HFF-Myc (cell line): ENCODE data around the gene PXDN.

ENCODE experiments used
- DNase-seq: peaks from one replicate; pipeline ENCODE4 v3.0.0-alpha.2; 2011; ENCODE audit warnings: low read depth; ENCODE audit errors: extremely low read depth
- H3K4me3 ChIP-seq: replicated peaks from 2 replicates; pipeline ENCODE4 v1.5.1; 2011; ENCODE audit warnings: low read depth, mild to moderate bottlenecking, control low read depth, low read length
- TF ChIP-seq, protein P1 (sequence below): IDR thresholded peaks from 2 replicates; pipeline ENCODE4 v1.5.1; 2012; ENCODE audit warnings: mild to moderate bottlenecking, low read depth, low read length, control low read depth; ENCODE audit errors: missing control alignments

The PXDN gene

DNA sequence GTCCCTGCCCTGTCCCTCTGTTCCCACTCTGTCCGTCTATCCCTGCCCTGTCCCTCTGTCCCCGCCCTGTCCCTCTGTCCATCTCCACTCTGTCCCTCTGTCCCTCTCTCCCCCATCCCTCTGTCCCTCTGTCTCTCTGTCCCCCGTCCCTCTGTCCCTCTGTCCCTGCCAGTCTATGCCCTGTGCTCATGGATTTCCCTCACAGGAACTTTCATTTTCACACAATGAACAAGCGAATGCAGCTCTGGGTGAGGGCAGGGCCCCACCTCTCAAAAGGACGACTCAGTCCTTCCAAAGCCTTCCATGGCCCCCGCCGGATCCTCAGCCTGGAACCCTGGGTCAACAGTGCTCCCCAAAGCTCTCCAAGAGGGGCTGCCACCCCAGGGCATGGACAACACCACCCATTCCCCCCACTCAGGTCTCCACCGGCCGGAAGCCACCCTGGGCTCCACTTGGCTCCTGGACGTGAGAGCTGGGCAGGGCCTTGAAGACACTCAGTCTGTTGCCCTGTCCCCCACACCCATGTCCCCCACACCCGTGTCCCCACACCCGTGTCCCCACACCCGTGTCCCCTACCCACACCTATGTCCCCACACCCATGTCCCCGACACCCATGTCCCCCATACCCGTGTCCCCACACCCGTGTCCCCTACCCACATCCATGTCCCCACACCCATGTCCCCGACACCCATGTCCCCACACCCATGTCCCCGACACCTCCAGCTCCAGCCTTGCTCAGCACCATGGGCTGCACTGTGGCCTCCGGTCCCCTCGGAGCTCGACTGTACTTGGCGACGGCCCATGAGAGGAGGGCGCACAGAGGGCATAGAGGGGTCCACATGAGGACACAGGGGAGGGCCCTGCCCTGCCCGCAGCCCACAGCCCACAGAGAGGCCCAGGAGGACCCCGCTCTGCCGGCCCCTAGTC, 156.0 kb downstream of the PXDN start:
- H3K4me3 ChIP-seq, result no peak overlapping the region
- TF ChIP-seq, protein P1, sequence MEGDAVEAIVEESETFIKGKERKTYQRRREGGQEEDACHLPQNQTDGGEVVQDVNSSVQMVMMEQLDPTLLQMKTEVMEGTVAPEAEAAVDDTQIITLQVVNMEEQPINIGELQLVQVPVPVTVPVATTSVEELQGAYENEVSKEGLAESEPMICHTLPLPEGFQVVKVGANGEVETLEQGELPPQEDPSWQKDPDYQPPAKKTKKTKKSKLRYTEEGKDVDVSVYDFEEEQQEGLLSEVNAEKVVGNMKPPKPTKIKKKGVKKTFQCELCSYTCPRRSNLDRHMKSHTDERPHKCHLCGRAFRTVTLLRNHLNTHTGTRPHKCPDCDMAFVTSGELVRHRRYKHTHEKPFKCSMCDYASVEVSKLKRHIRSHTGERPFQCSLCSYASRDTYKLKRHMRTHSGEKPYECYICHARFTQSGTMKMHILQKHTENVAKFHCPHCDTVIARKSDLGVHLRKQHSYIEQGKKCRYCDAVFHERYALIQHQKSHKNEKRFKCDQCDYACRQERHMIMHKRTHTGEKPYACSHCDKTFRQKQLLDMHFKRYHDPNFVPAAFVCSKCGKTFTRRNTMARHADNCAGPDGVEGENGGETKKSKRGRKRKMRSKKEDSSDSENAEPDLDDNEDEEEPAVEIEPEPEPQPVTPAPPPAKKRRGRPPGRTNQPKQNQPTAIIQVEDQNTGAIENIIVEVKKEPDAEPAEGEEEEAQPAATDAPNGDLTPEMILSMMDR, result no peak
- no peak for DNase-seq

DNA sequence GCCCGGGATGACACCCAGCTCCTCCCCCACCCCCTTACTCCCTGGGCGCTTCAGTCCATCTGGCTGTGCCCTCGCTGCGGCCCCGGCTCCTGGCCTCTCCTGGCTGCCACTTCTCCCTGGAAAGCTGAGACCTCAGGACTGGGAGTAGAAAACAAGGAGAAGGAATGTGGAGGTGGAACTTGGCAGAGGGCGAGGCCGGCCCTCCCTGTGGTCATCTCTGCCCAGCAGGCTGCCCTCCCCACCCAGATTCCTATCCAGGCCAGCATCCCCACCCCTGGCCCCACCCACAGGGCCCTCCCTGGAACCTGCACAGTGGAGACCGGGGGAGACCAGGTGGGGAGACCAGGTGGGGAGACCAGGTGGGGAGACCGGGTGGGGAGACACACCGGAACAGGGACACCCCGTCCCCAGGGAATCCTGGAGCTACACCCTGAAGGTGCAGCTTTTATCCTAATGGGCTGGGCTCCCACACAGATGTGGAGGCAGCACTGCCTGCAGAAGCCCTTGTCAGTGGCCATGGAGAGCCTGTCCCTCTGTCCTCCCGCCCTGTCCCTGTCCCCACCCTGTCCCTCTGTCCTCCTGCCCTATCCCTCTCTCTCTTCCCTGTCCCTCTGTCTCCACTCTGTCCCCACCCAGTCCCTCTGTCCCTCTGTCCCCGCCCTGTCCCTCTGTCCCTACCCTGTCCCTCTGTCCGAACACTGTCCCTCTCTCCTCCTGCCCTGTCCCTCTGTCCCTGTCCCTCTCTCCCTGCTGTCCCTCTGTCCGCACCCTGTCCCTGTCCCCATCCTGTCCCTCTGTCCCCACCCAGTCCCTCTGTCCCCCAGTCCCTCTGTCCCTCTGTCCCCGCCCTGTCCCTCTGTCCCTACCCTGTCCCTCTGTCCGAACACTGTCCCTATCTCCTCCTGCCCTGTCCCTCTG, 157.1 kb downstream of the PXDN start:
- H3K4me3 ChIP-seq, result no peak overlapping the region
- no peak for DNase-seq
- TF ChIP-seq, protein P1, result no peak

DNA sequence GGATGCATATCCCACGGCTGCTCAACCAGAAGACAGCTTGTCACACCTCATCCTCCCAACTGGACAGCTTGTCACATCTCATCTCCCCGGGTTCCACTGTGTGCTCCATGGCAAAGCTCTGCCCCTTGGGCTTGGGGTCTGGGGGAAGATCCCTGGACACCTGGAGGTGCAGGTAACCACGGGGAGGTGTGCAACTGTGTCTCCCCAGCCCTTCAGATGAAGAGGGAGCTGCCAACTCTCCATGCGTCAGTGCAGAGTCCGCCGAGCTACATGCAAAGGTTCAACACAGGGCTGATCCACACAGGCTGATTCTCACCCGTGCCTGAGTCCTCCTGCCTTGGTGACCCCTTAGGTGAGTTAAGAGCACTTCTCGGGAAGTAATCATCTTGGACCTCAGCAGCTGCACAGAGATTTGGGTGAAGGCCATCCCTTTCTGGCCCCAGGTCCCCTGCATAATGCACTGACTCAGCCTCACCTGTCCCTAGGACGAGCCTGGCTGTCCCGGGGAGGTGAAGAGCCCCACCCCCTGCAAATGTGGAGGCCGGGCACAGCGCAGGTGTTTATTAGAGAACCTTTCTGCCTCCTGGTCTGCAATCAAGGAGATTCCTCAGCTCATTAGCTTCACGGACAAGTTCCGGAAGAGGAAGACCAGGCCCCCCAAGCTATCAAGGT, 157.9 kb downstream of the PXDN start:
- DNase-seq, result no peak
- no peak overlapping the region for H3K4me3 ChIP-seq
- TF ChIP-seq, protein P1, result no peak

DNA sequence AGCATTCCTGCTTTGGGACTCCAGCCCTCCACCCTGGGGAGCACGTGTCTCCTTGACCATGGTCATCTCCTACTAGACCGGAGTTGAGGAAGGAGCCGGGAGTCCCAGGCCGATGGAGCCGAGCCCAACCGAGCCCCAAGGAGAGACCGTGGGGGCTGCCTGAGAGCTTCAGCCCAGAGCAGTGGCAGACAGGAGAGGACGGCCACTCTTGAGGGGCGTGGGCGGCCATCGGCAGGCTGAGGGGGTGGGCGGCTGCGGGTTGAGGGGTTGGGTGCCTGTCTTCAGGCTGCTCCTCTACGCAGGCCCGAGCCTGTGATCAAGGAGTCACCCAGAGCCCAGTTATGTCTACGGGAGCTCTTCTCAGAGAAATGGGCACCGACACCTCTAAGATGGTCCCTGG, 158.7 kb downstream of the PXDN start:
- DNase-seq, result no peak
- TF ChIP-seq, protein P1, result no peak
- H3K4me3 ChIP-seq, result no peak overlapping the region

DNA sequence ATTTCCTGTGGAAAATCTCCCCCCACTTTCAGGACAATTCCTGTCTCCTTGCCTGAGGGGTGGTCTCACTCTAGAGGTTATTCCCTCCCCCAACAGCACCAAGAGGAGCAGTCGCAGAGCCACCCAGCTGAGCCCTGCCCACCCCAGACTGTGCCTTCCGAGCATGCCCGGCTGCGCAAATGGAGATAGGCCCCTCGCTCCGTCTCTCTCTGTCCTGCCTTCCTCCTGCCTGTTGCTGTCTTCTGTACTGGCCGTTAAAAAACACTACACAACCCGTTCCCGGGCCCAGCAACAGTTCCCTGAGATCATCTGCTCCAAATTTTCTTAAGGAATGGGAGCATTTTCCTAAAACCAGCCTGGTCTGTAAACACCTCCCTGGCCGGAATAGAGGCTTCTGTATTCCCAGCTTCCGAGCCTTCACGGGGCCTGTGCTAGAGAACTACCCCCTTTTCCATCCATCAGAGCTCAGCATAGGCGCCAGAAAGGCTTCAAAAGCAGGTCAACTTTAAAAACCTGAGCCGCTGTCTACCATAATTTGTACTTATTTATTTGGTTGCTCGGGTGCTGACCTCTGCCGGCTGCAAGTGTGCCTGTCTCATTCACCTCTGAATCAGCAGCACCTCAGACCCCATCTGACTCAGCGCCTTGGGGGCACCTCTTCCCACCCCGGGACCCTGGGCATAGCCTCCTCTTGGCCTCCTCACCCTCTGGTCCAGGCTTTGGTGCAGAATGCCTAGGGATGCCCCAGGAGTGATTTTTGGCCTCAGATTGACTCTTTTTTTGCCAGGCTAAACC, 159.4 kb downstream of the PXDN start:
- TF ChIP-seq, protein P1, result peak; percentile 19
- no peak for DNase-seq
- H3K4me3 ChIP-seq, result no peak overlapping the region
